Astrocyte (in vitro differentiated cells and primary cell): ENCODE measurements around the gene ZNF669. TPM values are rescaled to one million over a fixed set of nuclear protein-coding genes. Genes with fewer than 3 reads are reported as not detected.
"Not testable (repeated sequence)": the region's sequence is repeated elsewhere in the genome, so short reads cannot be mapped to it uniquely, and the experiment has no call there.

Experiments
- DNase-seq: peaks from one replicate; pipeline ENCODE4 v3.0.0-alpha.2; 2010; ENCODE audit warnings: low read depth
- FAIRE-seq: peaks from 2 replicates; lab custom pipeline; 2011; peaks lifted over from hg19 to GRCh38; lab: Jason Lieb, UNC
- H2AFZ ChIP-seq: 2 replicates; pipeline ENCODE4 v1.6.0; 2012; ENCODE audit warnings: low read depth, low read length, inconsistent platforms
- H3K27ac ChIP-seq: 2 replicates; pipeline ENCODE4 v1.5.1; 2011; ENCODE audit warnings: low read depth, low read length, inconsistent platforms
- H3K27me3 ChIP-seq: 2 replicates; pipeline ENCODE4 v1.6.0; 2011; ENCODE audit warnings: low read length, inconsistent platforms; ENCODE audit not compliant: insufficient read depth
- H3K36me3 ChIP-seq: 2 replicates; pipeline ENCODE4 v1.5.1; 2011; ENCODE audit warnings: low read length, inconsistent platforms; ENCODE audit not compliant: insufficient read depth
- H3K4me1 ChIP-seq: 2 replicates; pipeline ENCODE4 v1.5.1; 2011; ENCODE audit warnings: low read length, inconsistent platforms; ENCODE audit not compliant: insufficient read depth
- H3K4me2 ChIP-seq: 2 replicates; pipeline ENCODE4 v1.6.0; 2012; ENCODE audit warnings: low read length, inconsistent platforms
- H3K4me3 ChIP-seq: 2 replicates; pipeline ENCODE4 v1.5.1; 2011; ENCODE audit warnings: low read depth, mild to moderate bottlenecking, low read length, inconsistent platforms; ENCODE audit not compliant: insufficient read depth
- H3K79me2 ChIP-seq: 2 replicates; pipeline ENCODE4 v1.6.0; 2012; ENCODE audit warnings: mild to moderate bottlenecking, low read length, inconsistent platforms; ENCODE audit not compliant: insufficient read depth
- H3K9ac ChIP-seq: 2 replicates; pipeline ENCODE4 v1.6.0; 2012; ENCODE audit warnings: mild to moderate bottlenecking, low read length, inconsistent platforms
- H3K9me3 ChIP-seq: 2 replicates; pipeline ENCODE4 v1.5.1; 2012; ENCODE audit warnings: low read depth, mild to moderate bottlenecking, low read length, inconsistent platforms; ENCODE audit not compliant: insufficient read depth
- H4K20me1 ChIP-seq: 2 replicates; pipeline ENCODE4 v1.6.0; 2012; ENCODE audit warnings: low read length, inconsistent platforms; ENCODE audit not compliant: insufficient read depth
- H3K27ac Mint-ChIP-seq: one replicate; pipeline ENCODE4 v1.8.0; 2021; ENCODE audit warnings: mild to moderate bottlenecking, mixed read lengths; ENCODE audit not compliant: unreplicated experiment
- H3K27me3 Mint-ChIP-seq: one replicate; pipeline ENCODE4 v1.8.0; 2021; ENCODE audit warnings: low read depth, mixed read lengths; ENCODE audit not compliant: unreplicated experiment
- H3K36me3 Mint-ChIP-seq: one replicate; pipeline ENCODE4 v1.8.0; 2021; ENCODE audit warnings: low read depth, mixed read lengths; ENCODE audit not compliant: unreplicated experiment
- H3K4me1 Mint-ChIP-seq: one replicate; pipeline ENCODE4 v1.8.0; 2021; ENCODE audit warnings: low read depth, mixed read lengths; ENCODE audit not compliant: unreplicated experiment
- H3K4me3 Mint-ChIP-seq: one replicate; pipeline ENCODE4 v1.8.0; 2021; ENCODE audit warnings: mild to moderate bottlenecking, moderate library complexity, mixed read lengths; ENCODE audit not compliant: unreplicated experiment
- H3K9me3 Mint-ChIP-seq: one replicate; pipeline ENCODE4 v1.8.0; 2021; ENCODE audit warnings: mild to moderate bottlenecking, mixed read lengths; ENCODE audit not compliant: unreplicated experiment
- CTCF ChIP-seq: IDR thresholded peaks from 2 replicates; pipeline ENCODE4 v1.5.1; 2011; ENCODE audit warnings: low read depth, mild to moderate bottlenecking, inconsistent platforms, low read length, moderate library complexity; ENCODE audit not compliant: insufficient read depth
- EZH2 ChIP-seq: IDR thresholded peaks from 2 replicates; pipeline ENCODE4 v1.6.1; 2012; ENCODE audit warnings: mild to moderate bottlenecking, low read length, inconsistent platforms; ENCODE audit not compliant: insufficient read depth
- total RNA-seq: library from RNA; stranded (reverse); gene quantifications from 2 replicates; pipeline ENCODE4 v1.2.1, GENCODE V29; 2021

Gene ZNF669
- total RNA-seq, 1 donor from 2014 or later: 9.4 TPM

GRCh38 chr1:247131236-247131635 is 27.1 kb upstream of the ZNF669 start:
- H3K4me3 ChIP-seq: no peak overlapping the region
- no peaks in the 10 kb centered on the region for H3K4me1 ChIP-seq
- no peaks in the 10 kb centered on the region for H3K36me3 ChIP-seq
- H3K27me3 ChIP-seq: no peaks in the 10 kb centered on the region
- Mint-ChIP-seq H3K36me3 (peaks cover 41% of the 10 kb centered on the region), H3K4me1 (no peaks in the 10 kb centered on the region), H3K9me3 (peaks cover 25% of the 10 kb centered on the region), H3K4me3 (no peak overlapping the region), H3K27me3 (no peaks in the 10 kb centered on the region), H3K27ac (no peak overlapping the region)
- peaks cover 42% of the 10 kb centered on the region for H3K79me2 ChIP-seq
- H3K9ac ChIP-seq: no peak overlapping the region
- H3K4me2 ChIP-seq: no peak overlapping the region
- DNase-seq (no peak), FAIRE-seq (no peak)
- H4K20me1 ChIP-seq: no peaks in the 10 kb centered on the region
- H3K27ac ChIP-seq: no peak overlapping the region
- no peak for TF ChIP-seq CTCF
- TF ChIP-seq EZH2: no peak
- H3K9me3 ChIP-seq: peaks cover 11% of the 10 kb centered on the region
- no peak overlapping the region for H2AFZ ChIP-seq

- Mint-ChIP-seq H3K36me3 (peaks cover 17% of the 10 kb centered on the region), H3K27ac (peak overlapping the region; percentile 78), H3K4me3 (peak overlapping the region; percentile 93)
- Histone ChIP-seq H3K9me3 (peaks cover 11% of the 10 kb centered on the region), H3K9ac (peak overlapping the region; percentile 6), H3K4me2 (peak overlapping the region; percentile 64), H3K79me2 (peaks cover 21% of the 10 kb centered on the region)
- H3K9me3 Mint-ChIP-seq, H4K20me1 ChIP-seq, DNase-seq, H3K27me3 Mint-ChIP-seq, FAIRE-seq, H3K27me3 ChIP-seq, H3K27ac ChIP-seq, H3K4me1 ChIP-seq, H3K4me1 Mint-ChIP-seq, H2AFZ ChIP-seq, H3K4me3 ChIP-seq, H3K36me3 ChIP-seq: not testable (repeated sequence)
Measured at GRCh38 chr1:247127519-247128282, 23.5 kb upstream of the ZNF669 start.

- H2AFZ ChIP-seq, H3K4me2 ChIP-seq, DNase-seq, H3K4me3 ChIP-seq, H4K20me1 ChIP-seq, H3K4me1 Mint-ChIP-seq, H3K36me3 Mint-ChIP-seq, H3K9ac ChIP-seq, H3K9me3 Mint-ChIP-seq, H3K27ac ChIP-seq, H3K4me3 Mint-ChIP-seq, H3K4me1 ChIP-seq, H3K27me3 ChIP-seq, FAIRE-seq, H3K27ac Mint-ChIP-seq, H3K9me3 ChIP-seq, H3K36me3 ChIP-seq, H3K27me3 Mint-ChIP-seq: not testable (repeated sequence)
- H3K79me2 ChIP-seq: peaks cover 16% of the 10 kb centered on the region
Measured at GRCh38 chr1:247126601-247127000, 22.4 kb upstream of the ZNF669 start.

- H3K27ac ChIP-seq, H3K4me1 Mint-ChIP-seq, H2AFZ ChIP-seq, FAIRE-seq, H3K4me3 Mint-ChIP-seq, H3K4me3 ChIP-seq, H3K27ac Mint-ChIP-seq, H3K4me1 ChIP-seq, H3K9me3 ChIP-seq, H3K27me3 ChIP-seq, H3K27me3 Mint-ChIP-seq, DNase-seq, H3K36me3 Mint-ChIP-seq, H3K9ac ChIP-seq, H3K4me2 ChIP-seq, H3K9me3 Mint-ChIP-seq, H3K36me3 ChIP-seq, H4K20me1 ChIP-seq: not testable (repeated sequence)
- H3K79me2 ChIP-seq: peaks cover 12% of the 10 kb centered on the region
Measured at GRCh38 chr1:247126166-247126565, 22.0 kb upstream of the ZNF669 start.
